Activated CD8-positive, alpha-beta memory T cell treated with anti-CD3 and anti-CD28 coated beads, Interleukin-2, amount 10 ng/mL, durations not matched to agents 7 days and 5 days (primary cell): ENCODE results near the gene DDX24. TPM values are rescaled to one million over a fixed set of nuclear protein-coding genes. Genes with fewer than 3 reads are reported as not detected.

Source experiments
- ATAC-seq: fragments of 150-1000 bp; cut with Tn5 transposase; one replicate; pipeline ENCODE4 v1.10.0; 2021; ENCODE audit warnings: moderate library complexity
- CTCF ChIA-PET: fragments of 350-600 bp; sonication (Branson Sonifier 250); formaldehyde crosslinking; loops from one replicate; lab custom pipeline; 2021; ENCODE audit warnings: antibody characterized with exemption; lab: Charles Lee
- DNase-seq: peaks from one replicate; pipeline ENCODE4 v3.0.0-alpha.2; 2020
- H3K27ac Mint-ChIP-seq: one replicate; pipeline ENCODE4 v1.8.0; 2021; ENCODE audit warnings: mild to moderate bottlenecking, mixed read lengths
- H3K27me3 Mint-ChIP-seq: one replicate; pipeline ENCODE4 v1.8.0; 2021; ENCODE audit warnings: mixed read lengths
- H3K36me3 Mint-ChIP-seq: one replicate; pipeline ENCODE4 v1.8.0; 2021; ENCODE audit warnings: mild to moderate bottlenecking, mixed read lengths
- H3K4me1 Mint-ChIP-seq: one replicate; pipeline ENCODE4 v1.8.0; 2021; ENCODE audit warnings: mixed read lengths
- H3K4me3 Mint-ChIP-seq: one replicate; pipeline ENCODE4 v1.8.0; 2021; ENCODE audit warnings: mild to moderate bottlenecking, moderate library complexity, mixed read lengths
- H3K9me3 Mint-ChIP-seq: one replicate; pipeline ENCODE4 v1.8.0; 2022; ENCODE audit warnings: low read depth, mixed read lengths
- total RNA-seq, 2 experiments: library from RNA; stranded (reverse); gene quantifications; one replicate each; pipeline ENCODE4 v1.2.3, GENCODE V29; 2021

Gene DDX24
- total RNA-seq, 2 experiments from 2014 or later: 211 to 244 TPM

DNA sequence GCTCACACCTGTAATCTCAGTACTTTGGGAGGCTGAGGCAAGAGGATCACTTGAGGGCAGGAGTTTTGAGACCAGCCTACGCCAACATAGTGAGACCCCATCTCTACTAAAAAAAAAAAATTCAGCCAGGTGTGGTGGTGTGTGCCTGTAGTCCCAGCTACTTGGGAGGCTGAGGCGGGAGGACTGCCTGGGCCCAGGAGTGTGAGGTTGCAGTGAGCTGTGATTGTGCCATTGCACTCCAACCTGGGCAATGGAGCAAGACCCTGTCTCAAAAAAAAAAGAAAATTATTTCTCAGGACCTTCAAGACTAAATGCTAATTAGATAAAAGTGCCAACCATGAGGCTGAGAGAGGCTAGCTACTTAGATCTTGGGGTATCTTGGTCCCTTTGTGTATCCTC lies 31.4 kb downstream of the DDX24 start:
- H3K27ac Mint-ChIP-seq: no peak overlapping the region
- CTCF ChIA-PET: interaction anchor here (1.0 to 3.5 kb wide), 5 partner anchors 12 to 83 kb away, joined by 3 to 14 read pairs (median 3); partner anchors contain the start of genes DDX24 and IFI27L1
- H3K27me3 Mint-ChIP-seq: no peaks in the 10 kb centered on the region
- DNase-seq (no peak), ATAC-seq (no peak)
- peaks cover 37% of the 10 kb centered on the region for H3K36me3 Mint-ChIP-seq
- no peak overlapping the region for H3K4me3 Mint-ChIP-seq
- no peaks in the 10 kb centered on the region for H3K9me3 Mint-ChIP-seq
- H3K4me1 Mint-ChIP-seq: peaks cover 24% of the 10 kb centered on the region

DNA sequence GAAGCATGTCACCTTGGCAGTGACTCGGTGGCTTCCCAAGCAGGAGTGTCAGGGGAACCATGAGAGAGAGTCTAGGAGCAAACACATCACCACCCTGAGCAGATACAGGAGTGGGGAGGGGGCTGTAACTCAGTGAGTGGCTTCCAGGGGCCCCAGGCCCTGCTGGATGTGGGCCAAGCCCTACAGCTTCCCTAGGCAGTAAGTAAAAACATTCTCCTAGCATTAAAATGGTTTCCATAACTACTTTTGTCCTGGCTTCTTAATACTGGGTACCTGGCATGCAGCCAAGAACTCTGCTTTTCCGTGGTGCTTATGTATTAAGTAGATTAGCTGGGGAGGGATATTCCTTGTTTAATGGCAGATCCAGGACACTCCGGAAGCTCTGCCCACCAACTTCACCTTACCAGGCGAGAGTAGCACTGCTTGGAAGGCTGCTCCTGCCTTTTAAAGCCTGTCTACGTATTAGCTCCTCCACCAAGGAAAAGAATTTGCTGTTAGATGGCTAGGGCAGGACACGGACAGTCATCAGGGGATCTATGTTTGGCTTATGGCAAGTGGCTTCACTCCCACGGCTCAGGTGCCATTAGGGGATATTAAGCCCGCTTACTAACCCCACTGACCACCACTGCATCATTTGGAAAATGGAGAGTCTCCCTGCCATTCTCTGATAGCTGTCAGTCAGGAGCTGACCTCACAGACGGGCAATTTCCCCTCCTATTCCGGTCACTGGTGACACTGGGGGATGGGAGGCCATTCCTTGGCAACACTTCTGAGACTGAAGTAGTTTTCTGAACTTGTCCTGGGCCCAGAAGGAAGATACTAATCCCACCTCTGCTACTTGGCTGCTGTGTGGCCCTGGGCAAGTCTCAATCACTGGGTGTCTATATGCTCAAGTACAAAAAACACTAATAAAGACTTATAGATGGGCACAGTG lies 32.0 kb downstream of the DDX24 start:
- DNase-seq (peak; percentile 15), ATAC-seq (no peak)
- CTCF ChIA-PET: interaction anchor here (1.1 to 3.5 kb wide), 9 partner anchors 8 to 88 kb away, joined by 3 to 14 read pairs (median 6); partner anchors contain the start of genes DDX24 and IFI27L1
- no peaks in the 10 kb centered on the region for H3K27me3 Mint-ChIP-seq
- H3K27ac Mint-ChIP-seq: no peak overlapping the region
- H3K9me3 Mint-ChIP-seq: no peaks in the 10 kb centered on the region
- peaks cover 17% of the 10 kb centered on the region for H3K4me1 Mint-ChIP-seq
- H3K4me3 Mint-ChIP-seq: no peak overlapping the region
- H3K36me3 Mint-ChIP-seq: peaks cover 30% of the 10 kb centered on the region

DNA sequence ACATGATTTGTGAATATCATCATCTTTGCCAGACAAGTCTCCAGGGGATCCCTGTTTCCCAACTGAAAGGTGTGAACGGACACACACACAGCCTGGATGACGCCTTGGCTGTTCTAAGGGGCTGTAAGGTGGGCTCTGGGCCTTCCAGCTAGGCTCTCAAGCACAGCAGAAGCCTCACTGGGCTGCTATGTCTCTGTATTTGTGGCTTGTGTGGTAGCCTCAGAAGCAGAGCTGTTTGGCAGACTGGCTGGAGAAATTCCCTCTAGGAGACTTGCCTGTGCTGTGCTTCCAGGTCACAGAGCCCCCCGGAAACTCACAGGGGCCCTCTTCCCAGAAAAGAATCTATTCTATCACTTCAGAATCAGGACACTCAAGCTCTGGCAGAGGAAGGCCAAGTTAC lies 33.4 kb downstream of the DDX24 start:
- ATAC-seq: no peak
- Mint-ChIP-seq H3K27me3 (no peaks in the 10 kb centered on the region), H3K36me3 (peaks cover 22% of the 10 kb centered on the region), H3K27ac (no peak overlapping the region), H3K9me3 (no peaks in the 10 kb centered on the region), H3K4me1 (peaks cover 9% of the 10 kb centered on the region), H3K4me3 (no peak overlapping the region)
- CTCF ChIA-PET: interaction anchor here (1.1 to 3.5 kb wide), 4 partner anchors 11 to 89 kb away, joined by 4 to 14 read pairs (median 8); no protein-coding TSS in a partner anchor
- DNase-seq: no peak

GRCh38 chr14:94046696-94047250 lies 34.2 kb downstream of the DDX24 start:
- Mint-ChIP-seq H3K27ac (no peak overlapping the region), H3K4me3 (no peak overlapping the region), H3K36me3 (peaks cover 19% of the 10 kb centered on the region), H3K4me1 (peaks cover 4% of the 10 kb centered on the region), H3K27me3 (no peaks in the 10 kb centered on the region), H3K9me3 (no peaks in the 10 kb centered on the region)
- ATAC-seq (no peak), DNase-seq (no peak)
- CTCF ChIA-PET: interaction anchor here (1.3 to 2.0 kb wide), 2 partner anchors 10 to 90 kb away, joined by 4 to 10 read pairs; no protein-coding TSS in a partner anchor

DNA sequence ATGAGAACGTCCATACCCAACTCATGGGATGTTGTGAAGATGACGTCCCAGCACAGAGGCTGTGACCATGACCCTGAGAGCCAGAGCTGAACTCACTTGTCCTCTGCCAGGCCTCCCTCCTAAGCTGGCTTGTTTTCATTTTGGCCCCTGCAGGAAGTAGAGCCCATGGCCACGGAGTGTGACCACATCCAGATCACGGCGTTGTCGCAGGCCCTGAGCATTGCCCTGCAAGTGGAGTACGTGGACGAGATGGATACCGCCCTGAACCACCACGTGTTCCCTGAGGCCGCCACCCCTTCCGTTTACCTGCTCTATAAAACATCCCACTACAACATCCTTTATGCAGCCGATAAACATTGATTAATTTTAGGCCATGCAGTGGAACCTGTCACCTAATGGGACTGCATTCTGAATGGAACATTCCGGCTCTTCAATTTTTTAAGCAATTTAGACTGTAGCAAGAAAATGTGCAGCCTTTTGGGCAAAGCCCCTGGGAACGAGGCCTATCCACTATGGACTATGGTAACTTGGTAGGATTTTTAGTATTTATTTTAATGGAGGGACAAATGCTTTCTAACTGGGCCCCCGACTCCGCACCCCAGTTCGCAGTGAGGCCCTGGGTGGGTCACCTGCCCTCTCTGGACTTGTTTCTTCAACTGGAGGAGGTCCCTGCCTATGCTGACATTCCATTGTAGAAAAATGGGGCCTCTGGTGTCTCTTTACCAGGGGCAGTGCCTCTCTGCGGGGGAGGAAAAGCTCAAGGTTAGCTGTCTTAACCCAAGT lies 35.2 kb downstream of the DDX24 start:
- ATAC-seq (no peak), DNase-seq (no peak)
- H3K27me3 Mint-ChIP-seq: no peaks in the 10 kb centered on the region
- no peak overlapping the region for H3K27ac Mint-ChIP-seq
- CTCF ChIA-PET: interaction anchor here (0.9 to 2.9 kb wide), 4 partner anchors 9 to 106 kb away, joined by 4 to 10 read pairs (median 6); partner anchors contain the start of genes DDX24 and IFI27L1
- peaks cover 4% of the 10 kb centered on the region for H3K4me1 Mint-ChIP-seq
- no peak overlapping the region for H3K4me3 Mint-ChIP-seq
- no peaks in the 10 kb centered on the region for H3K9me3 Mint-ChIP-seq
- peaks cover 13% of the 10 kb centered on the region for H3K36me3 Mint-ChIP-seq

DNA sequence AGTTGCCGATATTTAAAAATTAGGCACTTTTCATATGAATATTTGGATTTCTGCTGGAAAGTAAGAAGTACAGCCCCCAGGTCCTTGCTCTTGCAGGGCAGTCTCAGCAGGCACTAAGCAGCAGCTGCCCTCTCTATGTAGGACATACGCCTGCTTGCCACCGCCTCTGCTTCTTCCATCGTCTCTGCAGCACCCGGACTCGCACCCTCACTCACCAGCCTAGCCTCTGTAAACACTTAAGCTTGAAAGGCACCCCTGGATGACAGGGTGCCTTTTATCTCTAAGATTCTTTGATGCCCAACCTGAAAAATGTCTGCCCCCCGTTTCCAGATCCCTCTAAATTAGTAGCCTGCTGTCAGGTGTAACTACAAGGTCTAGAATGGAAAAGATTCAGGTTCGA lies 35.9 kb downstream of the DDX24 start:
- DNase-seq: no peak
- Mint-ChIP-seq H3K36me3 (peaks cover 8% of the 10 kb centered on the region), H3K9me3 (no peaks in the 10 kb centered on the region), H3K4me1 (peaks cover 4% of the 10 kb centered on the region), H3K27ac (peak overlapping the region; percentile 20), H3K4me3 (no peak overlapping the region), H3K27me3 (no peaks in the 10 kb centered on the region)
- CTCF ChIA-PET: interaction anchor here (0.9 to 2.9 kb wide), 3 partner anchors 9 to 106 kb away, joined by 4 to 10 read pairs (median 7); partner anchors contain the start of genes DDX24 and IFI27L1
- ATAC-seq: no peak

GRCh38 chr14:94044476-94045091 lies 36.4 kb downstream of the DDX24 start:
- Mint-ChIP-seq H3K4me1 (peaks cover 4% of the 10 kb centered on the region), H3K27ac (no peak overlapping the region), H3K4me3 (no peak overlapping the region), H3K27me3 (no peaks in the 10 kb centered on the region), H3K36me3 (peaks cover 3% of the 10 kb centered on the region), H3K9me3 (no peaks in the 10 kb centered on the region)
- CTCF ChIA-PET: interaction anchor here (0.9 to 2.9 kb wide), 3 partner anchors 37 to 105 kb away, joined by 3 to 7 read pairs (median 4); partner anchors contain the start of genes DDX24 and IFI27L1
- DNase-seq: no peak
- ATAC-seq: no peak

DNA sequence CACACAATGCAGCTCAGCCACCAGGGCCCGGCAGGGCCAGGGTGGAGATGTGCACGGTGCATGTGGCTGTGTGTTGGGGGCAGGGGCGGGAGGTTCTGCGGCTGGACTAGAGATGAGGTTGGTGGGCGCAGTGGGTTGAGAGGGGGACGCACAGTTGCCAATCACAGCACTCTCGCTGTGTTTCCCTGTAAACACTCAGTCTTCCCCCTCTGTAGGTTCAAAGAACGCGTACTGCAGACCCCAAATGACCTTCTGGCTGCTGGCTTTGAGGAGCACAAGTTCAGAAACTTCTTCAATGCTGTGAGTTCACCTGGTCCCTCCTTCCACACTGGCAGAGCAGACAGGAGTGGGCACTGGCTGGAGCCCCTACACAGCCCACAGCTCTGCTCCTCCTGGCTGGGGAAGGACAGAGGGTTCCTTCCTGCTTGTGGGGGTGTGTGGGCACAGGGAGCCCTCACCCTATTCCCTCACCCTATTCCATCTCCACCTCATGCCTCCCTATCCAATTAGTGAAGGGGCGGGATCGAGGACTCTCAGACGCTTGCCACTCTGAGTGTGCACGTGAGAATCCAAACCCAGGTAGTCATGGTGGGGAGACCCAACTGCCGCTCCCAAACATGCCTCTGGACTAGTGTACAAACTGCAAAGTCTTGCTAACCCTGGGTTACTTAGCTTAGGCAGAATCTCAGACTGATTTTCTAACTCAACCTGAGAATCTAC lies 37.1 kb downstream of the DDX24 start:
- no peaks in the 10 kb centered on the region for H3K9me3 Mint-ChIP-seq
- no peak for DNase-seq
- H3K27me3 Mint-ChIP-seq: no peaks in the 10 kb centered on the region
- no peak overlapping the region for H3K4me3 Mint-ChIP-seq
- CTCF ChIA-PET: interaction anchor here (1.0 to 2.9 kb wide), 3 partner anchors 89 to 104 kb away, joined by 3 to 7 read pairs (median 3); no protein-coding TSS in a partner anchor
- H3K4me1 Mint-ChIP-seq: peaks cover 4% of the 10 kb centered on the region
- peaks cover 3% of the 10 kb centered on the region for H3K36me3 Mint-ChIP-seq
- ATAC-seq: no peak
- H3K27ac Mint-ChIP-seq: no peak overlapping the region

DNA sequence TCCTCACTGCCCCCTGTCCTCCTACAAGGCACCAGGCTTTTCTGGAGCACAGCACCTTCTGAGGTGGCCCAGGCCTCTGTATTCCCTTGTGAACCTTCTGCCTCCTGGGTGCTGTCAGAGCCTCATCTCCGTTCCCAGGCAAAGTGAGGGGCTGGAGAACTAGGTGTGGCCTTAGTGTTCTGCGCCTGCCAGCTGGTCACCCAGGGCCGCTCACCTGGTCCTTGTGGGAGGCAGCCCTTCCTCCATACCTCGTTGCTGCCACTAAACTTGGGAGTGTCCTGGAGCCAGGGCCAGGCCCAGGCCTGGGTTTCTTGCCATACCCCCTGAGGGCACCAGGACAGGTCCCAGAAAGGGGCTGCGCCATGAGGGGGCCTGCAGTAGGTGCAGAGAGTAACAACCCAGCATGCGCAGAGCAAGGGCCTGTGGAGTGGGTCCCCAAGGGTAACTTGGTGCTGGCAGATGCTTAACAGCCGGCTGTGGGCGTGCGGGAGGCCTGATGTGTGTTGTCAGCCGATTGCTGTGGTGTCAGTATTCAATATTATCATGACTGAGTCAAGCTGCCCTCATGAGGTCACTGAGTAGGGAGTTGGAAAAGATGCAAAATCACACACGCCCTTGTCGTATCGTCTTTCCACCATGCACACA lies 37.8 kb downstream of the DDX24 start:
- H3K9me3 Mint-ChIP-seq: no peaks in the 10 kb centered on the region
- H3K4me1 Mint-ChIP-seq: peaks cover 4% of the 10 kb centered on the region
- ATAC-seq (no peak), DNase-seq (no peak)
- H3K36me3 Mint-ChIP-seq: peaks cover under 1% of the 10 kb centered on the region
- H3K4me3 Mint-ChIP-seq: no peak overlapping the region
- no peaks in the 10 kb centered on the region for H3K27me3 Mint-ChIP-seq
- CTCF ChIA-PET: interaction anchor here (1.4 to 2.9 kb wide), 2 partner anchors 90 to 104 kb away, joined by 3 to 7 read pairs; no protein-coding TSS in a partner anchor
- H3K27ac Mint-ChIP-seq: peak overlapping the region; percentile 41

DNA sequence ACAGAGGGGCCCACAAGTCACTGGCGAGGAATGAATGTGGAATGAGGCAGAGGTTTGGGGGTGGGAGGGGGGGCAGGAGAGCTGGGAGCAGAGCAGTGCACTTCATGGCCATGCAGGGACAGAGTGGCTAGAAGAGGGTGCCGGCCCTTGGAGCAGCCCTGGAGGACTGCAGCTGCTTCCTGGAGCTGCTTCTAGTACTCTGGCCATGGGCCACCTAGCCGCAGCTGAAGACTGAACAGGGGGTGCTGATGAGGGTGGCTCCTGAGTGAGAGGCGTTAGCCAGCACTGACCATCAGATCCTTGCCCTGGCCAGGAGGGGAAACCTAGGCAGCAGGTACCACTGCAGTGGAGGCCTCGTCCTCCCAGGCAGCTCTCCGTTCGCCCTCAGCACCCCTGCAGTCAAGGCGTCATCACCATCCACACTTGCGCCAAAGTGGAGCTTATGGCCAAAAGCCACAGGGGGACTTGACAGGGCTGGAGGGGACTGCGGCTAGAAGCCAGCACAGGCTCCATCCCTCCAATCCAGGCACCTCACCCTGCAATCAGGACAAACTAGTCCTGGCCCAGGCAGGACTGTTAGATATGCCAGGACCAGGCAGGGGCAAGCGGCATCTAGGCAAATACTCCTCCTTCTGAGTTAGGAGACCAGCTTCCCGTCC lies 38.4 kb downstream of the DDX24 start:
- no peak overlapping the region for H3K27ac Mint-ChIP-seq

More for the DNA sequence above, 38.4 kb downstream of the DDX24 start:
- Mint-ChIP-seq H3K9me3 (no peaks in the 10 kb centered on the region), H3K4me1 (peaks cover 4% of the 10 kb centered on the region), H3K27me3 (no peaks in the 10 kb centered on the region), H3K4me3 (no peak overlapping the region), H3K36me3 (no peaks in the 10 kb centered on the region)
- DNase-seq (no peak), ATAC-seq (no peak)
- CTCF ChIA-PET: interaction anchor here (0.9 to 2.9 kb wide), 4 partner anchors 90 to 138 kb away, joined by 3 to 7 read pairs (median 4); no protein-coding TSS in a partner anchor
